ENCODE measurements around the gene TTK. TPM values are rescaled to one million over a fixed set of nuclear protein-coding genes. Genes with fewer than 3 reads are reported as not detected.

The TTK gene
- total and polyA plus RNA-seq, 8 donors: 0.11 to 0.70 (median 0.22) TPM; not detected in 1

DNA sequence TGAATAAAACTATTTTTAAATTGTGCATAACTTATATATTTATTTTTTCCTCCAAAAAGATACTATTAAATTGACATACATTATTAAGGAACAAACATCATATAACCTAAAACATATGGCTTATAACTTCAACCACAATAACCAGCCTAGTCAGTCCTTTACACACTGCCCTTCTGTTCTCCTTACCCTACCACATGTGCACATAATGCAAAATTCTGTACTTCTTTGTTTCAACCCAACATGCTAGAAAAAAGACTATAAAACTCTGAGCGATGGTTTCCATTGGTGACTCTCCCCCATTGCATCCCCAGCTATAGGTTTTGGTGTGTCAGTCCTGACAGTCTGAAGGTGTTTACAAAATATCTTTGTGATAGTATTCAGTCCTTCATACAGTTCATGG lies 14.8 kb upstream of the TTK start:
- no peaks in the 10 kb centered on the region for H3K9me3 ChIP-seq
- FAIRE-seq (no peak), DNase-seq (no peak), ATAC-seq (no peak)
- H3K27ac ChIP-seq: no peak overlapping the region
- H3K36me3 ChIP-seq: no peaks in the 10 kb centered on the region
- H3K4me3 ChIP-seq: no peak overlapping the region
- H3K27me3 ChIP-seq: no peaks in the 10 kb centered on the region
- no peaks in the 10 kb centered on the region for H3K4me1 ChIP-seq
- WGBS, 2 donors: 83 to 95% methylated on average over 1 of the region's 1 CpG
- intact Hi-C loops (cut with DNase I): no loop called here
- TF ChIP-seq, protein P1, sequence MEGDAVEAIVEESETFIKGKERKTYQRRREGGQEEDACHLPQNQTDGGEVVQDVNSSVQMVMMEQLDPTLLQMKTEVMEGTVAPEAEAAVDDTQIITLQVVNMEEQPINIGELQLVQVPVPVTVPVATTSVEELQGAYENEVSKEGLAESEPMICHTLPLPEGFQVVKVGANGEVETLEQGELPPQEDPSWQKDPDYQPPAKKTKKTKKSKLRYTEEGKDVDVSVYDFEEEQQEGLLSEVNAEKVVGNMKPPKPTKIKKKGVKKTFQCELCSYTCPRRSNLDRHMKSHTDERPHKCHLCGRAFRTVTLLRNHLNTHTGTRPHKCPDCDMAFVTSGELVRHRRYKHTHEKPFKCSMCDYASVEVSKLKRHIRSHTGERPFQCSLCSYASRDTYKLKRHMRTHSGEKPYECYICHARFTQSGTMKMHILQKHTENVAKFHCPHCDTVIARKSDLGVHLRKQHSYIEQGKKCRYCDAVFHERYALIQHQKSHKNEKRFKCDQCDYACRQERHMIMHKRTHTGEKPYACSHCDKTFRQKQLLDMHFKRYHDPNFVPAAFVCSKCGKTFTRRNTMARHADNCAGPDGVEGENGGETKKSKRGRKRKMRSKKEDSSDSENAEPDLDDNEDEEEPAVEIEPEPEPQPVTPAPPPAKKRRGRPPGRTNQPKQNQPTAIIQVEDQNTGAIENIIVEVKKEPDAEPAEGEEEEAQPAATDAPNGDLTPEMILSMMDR (IDR thresholded peaks at IDR 0.05): no peak

DNA sequence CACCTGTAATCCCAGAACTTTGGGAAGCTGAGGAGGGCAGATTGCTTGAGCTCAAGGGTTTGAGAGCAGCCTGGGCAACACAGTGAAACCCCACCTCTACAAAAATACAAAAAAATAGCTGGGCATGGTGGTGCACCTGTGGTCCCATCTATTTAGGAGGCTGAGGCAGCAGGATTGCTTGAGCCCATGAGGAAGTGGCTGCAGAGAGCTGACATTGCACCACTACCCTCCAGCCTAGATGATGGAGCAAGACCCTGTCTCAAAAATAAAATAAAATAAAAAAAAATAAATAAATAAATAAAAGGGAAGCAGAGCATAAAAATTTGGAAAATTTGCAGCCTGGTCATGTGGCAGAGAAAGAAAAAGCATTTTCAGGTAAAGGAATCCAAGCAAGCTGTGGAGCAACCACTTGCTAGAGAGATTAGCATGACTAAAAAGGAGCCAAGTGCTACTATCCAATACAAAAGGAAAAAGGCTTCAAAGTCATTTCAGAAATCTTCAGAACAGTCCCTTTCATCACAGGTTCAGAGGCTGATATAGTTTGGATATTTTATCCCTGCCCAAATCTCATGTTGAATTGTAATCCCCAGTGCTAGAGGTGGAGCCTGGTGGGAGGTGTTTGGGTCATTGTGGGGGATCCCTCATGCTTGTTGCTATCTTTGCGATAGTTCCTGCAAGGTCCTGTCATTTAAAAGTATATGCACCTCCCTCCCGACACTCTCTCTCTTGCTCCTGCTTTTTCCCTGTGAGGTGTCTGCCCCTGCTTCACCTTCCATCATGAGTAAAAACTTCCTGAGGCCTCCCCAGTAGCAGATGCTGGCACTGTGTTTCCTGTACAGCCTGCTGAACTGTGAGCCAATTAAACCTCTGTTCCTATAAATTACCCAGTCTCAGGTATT lies 11.2 kb upstream of the TTK start:
- TF ChIP-seq, protein P1 (IDR thresholded peaks at IDR 0.05): no peak
- no peak for DNase-seq
- intact Hi-C loops (cut with DNase I): no loop called here
- H3K36me3 ChIP-seq: no peaks in the 10 kb centered on the region
- no peak overlapping the region for H3K4me3 ChIP-seq
- H3K4me1 ChIP-seq: no peaks in the 10 kb centered on the region
- ATAC-seq: no peak
- peaks cover 0 to 3% (median 0%) of the 10 kb centered on the region in 4 donors for H3K27me3 ChIP-seq
- WGBS, 2 donors: 52 to 72% methylated on average over 2 of the region's 2 CpGs
- no peak overlapping the region for H3K27ac ChIP-seq
- no peak for FAIRE-seq
- H3K9me3 ChIP-seq: no peaks in the 10 kb centered on the region

DNA sequence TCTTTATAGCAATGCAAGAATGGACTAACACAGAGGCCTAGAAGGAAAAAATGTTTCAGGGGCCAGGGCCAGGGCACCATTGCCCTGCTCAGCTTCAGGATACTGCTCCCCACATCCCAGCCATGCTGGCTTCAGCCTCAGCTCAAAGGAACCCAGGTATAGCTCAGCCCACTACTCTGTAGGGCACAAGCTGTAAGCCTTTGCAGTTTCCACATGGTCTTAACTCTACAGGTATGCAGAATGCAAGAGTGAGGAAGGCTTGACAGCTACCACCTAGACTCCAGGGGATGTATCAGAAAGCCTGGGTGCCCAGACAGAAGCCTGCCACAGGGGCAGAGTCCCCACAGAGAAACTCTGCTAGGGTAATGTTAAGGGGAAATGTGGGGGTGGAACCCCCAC lies 10.5 kb upstream of the TTK start:
- no peak for FAIRE-seq
- no peak for DNase-seq
- intact Hi-C loops (cut with DNase I): no loop called here
- no peaks in the 10 kb centered on the region for H3K4me1 ChIP-seq
- no peak overlapping the region for H3K27ac ChIP-seq
- H3K4me3 ChIP-seq: no peak overlapping the region
- TF ChIP-seq, protein P1 (IDR thresholded peaks at IDR 0.05): no peak
- peaks cover 0 to 3% (median 0%) of the 10 kb centered on the region in 4 donors for H3K27me3 ChIP-seq
- H3K36me3 ChIP-seq: no peaks in the 10 kb centered on the region
- ATAC-seq: no peak
- H3K9me3 ChIP-seq: no peaks in the 10 kb centered on the region

DNA sequence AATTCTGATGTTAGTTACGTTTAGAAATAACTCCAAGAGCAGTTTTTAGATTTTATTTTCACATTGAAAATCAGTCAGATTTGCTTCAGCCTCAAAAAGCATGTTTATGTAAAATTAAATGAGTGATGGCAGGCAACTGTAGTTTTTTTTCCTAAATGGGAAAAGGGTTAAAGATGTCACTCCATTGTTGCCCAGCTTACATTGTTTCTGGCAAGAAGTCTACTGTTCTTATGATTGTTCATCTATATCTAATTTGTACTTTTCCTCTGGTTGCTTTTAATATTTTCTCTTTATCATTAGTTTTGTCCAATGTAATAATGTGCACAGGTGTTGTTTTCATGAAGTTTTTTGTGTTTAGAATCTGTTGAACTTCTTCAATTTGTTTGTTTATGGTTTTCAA lies 6.7 kb upstream of the TTK start:
- FAIRE-seq (no peak), ATAC-seq (no peak), DNase-seq (no peak)
- WGBS, 2 donors: 40 to 63% methylated on average over 1 of the region's 1 CpG
- intact Hi-C loops (cut with DNase I): no loop called here
- no peak overlapping the region for H3K4me3 ChIP-seq
- TF ChIP-seq, protein P1 (IDR thresholded peaks at IDR 0.05): no peak
- H3K9me3 ChIP-seq: no peaks in the 10 kb centered on the region
- H3K4me1 ChIP-seq: no peaks in the 10 kb centered on the region
- no peak overlapping the region for H3K27ac ChIP-seq
- H3K27me3 ChIP-seq: peaks cover 0 to 3% (median 0%) of the 10 kb centered on the region in 4 donors
- no peaks in the 10 kb centered on the region for H3K36me3 ChIP-seq

DNA sequence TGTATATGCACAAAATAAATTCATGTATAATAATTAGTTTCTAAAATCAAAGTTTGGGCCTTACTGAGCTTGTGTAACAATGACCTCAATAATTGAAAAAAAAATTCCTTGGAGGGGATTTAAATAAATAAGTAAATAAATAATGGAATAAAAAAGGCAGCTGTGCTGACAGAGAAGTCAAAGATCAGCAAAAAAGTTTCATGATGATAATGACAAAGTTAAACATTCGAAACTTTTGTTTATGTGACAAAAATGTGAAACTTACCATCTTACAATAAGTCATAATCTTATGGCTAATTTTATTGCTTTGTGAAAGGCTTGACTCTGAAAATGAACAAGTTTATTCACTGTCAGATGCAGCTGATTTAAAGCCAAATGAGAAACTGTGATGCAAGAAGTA lies 3.1 kb upstream of the TTK start:
- peaks cover 0 to 3% (median 0%) of the 10 kb centered on the region in 4 donors for H3K27me3 ChIP-seq
- WGBS, 2 donors: 55 to 60% methylated on average over 1 of the region's 1 CpG
- H3K9me3 ChIP-seq: no peaks in the 10 kb centered on the region
- ATAC-seq (no peak), FAIRE-seq (no peak), DNase-seq (no peak)
- H3K4me1 ChIP-seq: peaks cover 0 to 4% (median 0%) of the 10 kb centered on the region in 3 donors
- intact Hi-C loops (cut with DNase I): no loop called here
- TF ChIP-seq, protein P1 (IDR thresholded peaks at IDR 0.05): no peak
- H3K36me3 ChIP-seq: no peaks in the 10 kb centered on the region
- H3K27ac ChIP-seq: no peak overlapping the region
- no peak overlapping the region for H3K4me3 ChIP-seq
